Right lobe of liver (tissue), 6 donors: ENCODE measurements around the gene SLC35C1. TPM values are rescaled to one million over a fixed set of nuclear protein-coding genes. Genes with fewer than 3 reads are reported as not detected.
A peak's percentile ranks its signal among the peaks of the same experiment; 100 is the strongest.

ENCODE experiments used
- ATAC-seq, 4 donors: fragments of 200-7000 bp; cut with Tn5 transposase; one replicate each; pipeline ENCODE4 v1.9.1; 2020; ENCODE audit warnings: mild to moderate bottlenecking in 4 of 4, moderate library complexity in 4 of 4
- DNase-seq, 3 donors: peaks; one replicate each; pipeline ENCODE4 v3.0.0-alpha.2; 2020
- H3K27ac ChIP-seq, 3 donors: fragments of 200-600 bp; one replicate each; pipeline ENCODE4 v1.8.0; 2022
- H3K27me3 ChIP-seq, 2 donors: fragments of 200-600 bp; one replicate each; pipeline ENCODE4 v1.8.0; 2022
- H3K36me3 ChIP-seq, 4 donors: fragments of 200-600 bp; sonication (generic) in 1 of 4; one replicate each; pipeline versions ENCODE4 v1.5.1 to v1.8.0; 2017 to 2022; ENCODE audit warnings: control low read depth in 1 of 4
- H3K4me1 ChIP-seq, 4 donors: fragments of 200-600 bp; sonication (generic) in 1 of 4; one replicate each; pipeline versions ENCODE4 v1.5.1 to v1.8.0; 2017 to 2022; ENCODE audit warnings: control low read depth in 1 of 4
- H3K4me3 ChIP-seq, 3 donors: fragments of 200-600 bp; one replicate each; pipeline ENCODE4 v1.8.0; 2022
- H3K9me3 ChIP-seq, 4 donors: fragments of 200-600 bp; sonication (generic) in 1 of 4; one replicate each; pipeline versions ENCODE4 v1.5.1 to v1.8.0; 2017 to 2022; ENCODE audit warnings: control low read depth in 1 of 4
- CTCF ChIP-seq, 4 donors: fragments of 200-600 bp in 3 of 4; fragments of 450-650 bp in 1 of 4; IDR thresholded peaks; one replicate each; pipeline versions ENCODE4 v1.5.1 to v1.8.0; 2016 to 2022; ENCODE audit warnings: antibody characterized with exemption in 4 of 4, mild to moderate bottlenecking in 2 of 4
- POLR2A ChIP-seq: fragments of 450-650 bp; IDR thresholded peaks from one replicate; pipeline ENCODE4 v1.6.1; 2017; ENCODE audit warnings: antibody characterized with exemption, mild to moderate bottlenecking
- WGBS: methylation state at CpG from one replicate; pipeline ENCODE4 v1.1.6; 2018; ENCODE audit warnings: low coverage, low lambda C conversion rate; ENCODE audit not compliant: insufficient coverage; ENCODE audit errors: missing lambda C conversion rate; 5-methylcytosine and 5-hydroxymethylcytosine counted together
- intact Hi-C, 2 donors: fragments of 100-400 bp; cut with DNase I; formaldehyde crosslinking; loops; one replicate each; pipeline versions ENCODE4 v1.11.2 to v1.14.1; 2022
- total RNA-seq, 6 experiments: library from RNA; depleted of rRNA in 2 of 6; stranded (reverse); fragments of >200 nt in 2 of 6; fragmentation: NEBNext Ultra II Directional in 3 of 6; extraction: Animal tissue kit (Norgen Biotek cat#: 25700) in 3 of 6; gene quantifications; one replicate each; pipeline versions ENCODE4 v1.1.0 to v1.2.4, GENCODE V29; 2016 to 2023
- donor health status: DM: no; HTN: yes; CAD: no.
- donor health status: DM: no; HTN: no; CAD: no.
- donor health status: DM: no; HTN: no; CAD: no.
- donor health status: DM: no; HTN: yes; CAD: no.
- donor health status: DM: no; HTN: yes; CAD: no.

The SLC35C1 gene
- total RNA-seq, 6 experiments from 2014 or later: 11.6 to 134 (median 83.9) TPM

DNA sequence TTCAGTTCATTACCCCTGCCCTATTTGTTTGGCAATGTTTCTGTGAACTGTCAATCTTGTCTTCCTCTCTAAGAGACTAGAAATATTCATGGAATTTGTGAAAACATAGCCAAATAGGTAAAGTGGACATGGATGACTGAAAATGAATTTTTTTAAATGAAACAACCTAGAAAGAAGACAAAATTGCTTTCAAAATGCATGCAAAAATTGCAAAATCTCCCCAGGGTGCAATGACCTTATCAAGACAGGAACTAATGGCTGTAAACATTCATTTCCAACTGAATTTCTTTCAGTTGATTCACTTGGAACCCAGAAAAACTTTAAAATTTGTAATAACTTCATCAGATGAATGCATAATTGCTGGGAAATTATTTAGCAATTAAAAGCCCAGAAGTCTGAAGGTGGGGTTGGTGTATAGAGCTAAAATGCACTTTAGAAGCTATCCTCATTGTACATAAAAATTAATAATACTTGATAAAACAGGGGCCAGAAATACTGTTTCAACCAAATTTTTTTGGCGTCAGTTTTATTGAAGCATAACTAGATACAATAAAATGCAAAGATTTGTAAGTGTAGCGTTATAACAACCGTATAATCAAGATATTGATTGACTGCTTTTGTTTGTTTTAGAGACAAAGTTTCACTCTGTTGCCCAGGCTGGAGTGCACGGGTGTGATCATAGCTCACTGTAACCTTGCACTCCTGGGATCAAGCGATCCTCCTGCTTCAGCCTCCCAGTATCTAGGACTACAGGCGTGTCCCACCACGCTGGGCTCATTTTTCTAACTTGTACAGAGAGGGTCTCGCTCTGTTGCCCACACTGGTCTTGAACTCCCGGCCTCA lies 27.6 kb upstream of the SLC35C1 start:
- DNase-seq (peak in 1 of 3 donors; percentile 46), ATAC-seq (peak; percentile 76 to 84 (median 80))
- H3K27me3 ChIP-seq: no peaks in the 10 kb centered on the region
- H3K9me3 ChIP-seq: no peaks in the 10 kb centered on the region
- peak overlapping the region; percentile 68 to 69 (median 69) for H3K27ac ChIP-seq
- H3K4me3 ChIP-seq: peak overlapping the region in 1 of 3 donors; percentile 1
- intact Hi-C loops: no loop called here
- TF ChIP-seq CTCF (IDR thresholded peaks at IDR 0.05) (no peak), POLR2A (peak; percentile 25)
- 35% methylated on average over 4 of the region's 9 CpGs for WGBS
- H3K4me1 ChIP-seq: peaks cover 0 to 22% (median 7%) of the 10 kb centered on the region in 4 donors
- H3K36me3 ChIP-seq: no peaks in the 10 kb centered on the region

GRCh38 chr11:45778341-45778740 lies 26.6 kb upstream of the SLC35C1 start:
- peak in 1 of 3 donors; percentile 14 for DNase-seq
- Histone ChIP-seq H3K9me3 (no peaks in the 10 kb centered on the region), H3K27me3 (no peaks in the 10 kb centered on the region), H3K4me3 (no peak overlapping the region), H3K36me3 (no peaks in the 10 kb centered on the region), H3K4me1 (peaks cover 0 to 20% (median 7%) of the 10 kb centered on the region in 4 donors), H3K27ac (peak overlapping the region in 2 of 3 donors; percentile 68 to 69)
- WGBS: 78% methylated on average over 5 of the region's 6 CpGs
- no peak for ATAC-seq
- TF ChIP-seq CTCF (IDR thresholded peaks at IDR 0.05) (no peak), POLR2A (no peak)
- intact Hi-C loops: no loop called here

DNA sequence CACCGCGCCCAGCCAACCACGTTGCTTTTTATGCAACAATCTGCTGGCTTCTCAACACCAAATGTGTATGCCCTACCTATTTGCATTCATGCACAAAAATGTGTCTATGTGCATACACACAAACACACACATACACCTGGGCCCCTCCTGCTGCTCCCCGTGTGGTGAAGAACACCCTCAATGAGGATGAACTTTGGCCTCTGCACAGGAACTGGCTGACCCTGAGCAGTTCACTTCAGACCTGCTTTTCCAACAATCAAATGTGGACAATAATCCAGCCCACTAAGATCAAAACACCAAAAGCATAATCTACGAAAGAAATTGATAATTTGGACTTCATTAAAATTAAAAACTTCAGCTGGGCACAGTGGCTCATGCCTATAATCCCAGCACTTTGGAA lies 25.3 kb upstream of the SLC35C1 start:
- WGBS: 63% methylated on average over 5 of the region's 5 CpGs
- peak; percentile 39 to 66 (median 58) for ATAC-seq
- H3K4me1 ChIP-seq: peaks cover 0 to 20% (median 7%) of the 10 kb centered on the region in 4 donors
- peak in 1 of 3 donors; percentile 42 for DNase-seq
- no peaks in the 10 kb centered on the region for H3K36me3 ChIP-seq
- intact Hi-C loops: no loop called here
- H3K4me3 ChIP-seq: no peak overlapping the region
- no peak overlapping the region for H3K27ac ChIP-seq
- H3K9me3 ChIP-seq: no peaks in the 10 kb centered on the region
- H3K27me3 ChIP-seq: no peaks in the 10 kb centered on the region
- TF ChIP-seq POLR2A (no peak), CTCF (IDR thresholded peaks at IDR 0.05) (no peak)

DNA sequence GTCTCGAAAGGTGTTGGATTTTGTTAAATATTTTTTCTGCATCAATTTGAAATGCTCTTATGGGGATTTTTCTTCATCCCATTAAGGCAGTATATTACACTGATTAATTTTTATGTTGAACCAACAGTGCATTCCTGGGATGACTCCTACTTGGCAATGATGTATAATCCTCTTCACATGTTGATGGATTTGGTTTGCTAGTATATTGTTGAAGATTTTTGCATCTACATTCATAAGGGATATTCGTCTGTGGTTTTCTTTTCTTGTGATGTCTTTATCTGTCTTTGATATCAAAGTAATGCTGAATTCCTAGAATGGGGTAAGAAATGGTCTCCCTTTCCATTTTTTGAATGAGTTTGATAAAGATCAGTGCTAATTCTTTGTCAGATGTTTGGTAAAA lies 18.7 kb upstream of the SLC35C1 start:
- TF ChIP-seq CTCF (IDR thresholded peaks at IDR 0.05) (no peak), POLR2A (no peak)
- 76% methylated on average over 2 of the region's 2 CpGs for WGBS
- Histone ChIP-seq H3K4me3 (no peak overlapping the region), H3K9me3 (no peaks in the 10 kb centered on the region), H3K27me3 (no peaks in the 10 kb centered on the region), H3K27ac (no peak overlapping the region), H3K4me1 (peaks cover 0 to 8% (median 4%) of the 10 kb centered on the region in 4 donors), H3K36me3 (no peaks in the 10 kb centered on the region)
- DNase-seq (no peak), ATAC-seq (no peak)
- intact Hi-C loops: no loop called here
